SK-N-SH (cell line): ENCODE measurements around the gene INSYN2A.

Source experiments
- CTCF ChIP-seq: fragments of 200-600 bp; sonication (generic); IDR thresholded peaks from 2 replicates; pipeline ENCODE4 v1.6.1; 2017; ENCODE audit warnings: antibody characterized with exemption, mild to moderate bottlenecking, moderate library complexity
- SIN3A ChIP-seq: IDR thresholded peaks from 2 replicates; pipeline ENCODE4 v1.6.1; 2012; ENCODE audit warnings: low read depth, mild to moderate bottlenecking, low read length, moderate library complexity, borderline replicate concordance
- TAF1 ChIP-seq: IDR thresholded peaks from 2 replicates; pipeline ENCODE4 v1.6.1; 2012; ENCODE audit warnings: low read depth, mild to moderate bottlenecking, low read length, moderate library complexity, borderline replicate concordance

- TF ChIP-seq CTCF (no peak), SIN3A (no peak), TAF1 (no peak)
These were observed 2.3 kb downstream of the INSYN2A start for GRCh38 chr10:127194111-127194510.
